ENCODE results near the gene DAO. TPM values are rescaled to one million over a fixed set of nuclear protein-coding genes. Genes with fewer than 3 reads are reported as not detected.

DAO gene
- polyA plus RNA-seq, 1 of the 3 experiments (the other 2 are of a cell fraction), result not detected

GRCh38 chr12:108846290-108846701 is 33.6 kb upstream of the DAO start:
- H2AFZ ChIP-seq (ENCODE audit: low read depth), result no peak overlapping the region
- H3K27me3 ChIP-seq (ENCODE audit: insufficient read depth), result no peaks in the 10 kb centered on the region
- no peak overlapping the region for H3K9ac ChIP-seq
- H3K36me3 ChIP-seq (replicated peaks in 1 of 2; ENCODE audit: control insufficient read depth in 1 of 2, insufficient read depth in 2 of 2, low read length in 1 of 2), result peaks cover 30 to 60% of the 10 kb centered on the region in 2 experiments
- peaks cover 15% of the 10 kb centered on the region for H3F3A ChIP-seq (replicated peaks; ENCODE audit: insufficient read depth)
- peak; percentile 81 for DNase-seq
- H4K20me1 ChIP-seq (ENCODE audit: insufficient read depth), result no peaks in the 10 kb centered on the region
- TF ChIP-seq GATA2 (CRISPR knock-in tag; IDR thresholded peaks at IDR 0.05) (0 out of 2 replicates have a peak, but pooled peaks have one; percentile 21), RAD21 (IDR thresholded peaks at IDR 0.05; ENCODE audit: low read length) (0 out of 2 replicates have a peak, but pooled peaks have one; percentile 17), YY1 (IDR thresholded peaks at IDR 0.05; ENCODE audit: low read depth) (no peak), CHD2 (IDR thresholded peaks at IDR 0.05; ENCODE audit: low read length, partially characterized antibody) (peak; percentile 40), EP300 (IDR thresholded peaks at IDR 0.05; ENCODE audit: borderline replicate concordance in 1 of 2, low read depth in 1 of 2, low read length in 1 of 2) (peak in 1 of 2 experiments; percentile 60; a peak in 1 of 4 replicates), MXI1 (IDR thresholded peaks at IDR 0.05; ENCODE audit: low read depth, low read length) (peak; percentile 75; the same call in 1 of the 2 replicates), FOXJ3 (CRISPR knock-in tag; IDR thresholded peaks at IDR 0.05) (no peak), RCOR1 (IDR thresholded peaks at IDR 0.05; ENCODE audit: low read length) (peak; percentile 60; the same call in 1 of the 2 replicates)
- TF ChIP-seq, protein P1, sequence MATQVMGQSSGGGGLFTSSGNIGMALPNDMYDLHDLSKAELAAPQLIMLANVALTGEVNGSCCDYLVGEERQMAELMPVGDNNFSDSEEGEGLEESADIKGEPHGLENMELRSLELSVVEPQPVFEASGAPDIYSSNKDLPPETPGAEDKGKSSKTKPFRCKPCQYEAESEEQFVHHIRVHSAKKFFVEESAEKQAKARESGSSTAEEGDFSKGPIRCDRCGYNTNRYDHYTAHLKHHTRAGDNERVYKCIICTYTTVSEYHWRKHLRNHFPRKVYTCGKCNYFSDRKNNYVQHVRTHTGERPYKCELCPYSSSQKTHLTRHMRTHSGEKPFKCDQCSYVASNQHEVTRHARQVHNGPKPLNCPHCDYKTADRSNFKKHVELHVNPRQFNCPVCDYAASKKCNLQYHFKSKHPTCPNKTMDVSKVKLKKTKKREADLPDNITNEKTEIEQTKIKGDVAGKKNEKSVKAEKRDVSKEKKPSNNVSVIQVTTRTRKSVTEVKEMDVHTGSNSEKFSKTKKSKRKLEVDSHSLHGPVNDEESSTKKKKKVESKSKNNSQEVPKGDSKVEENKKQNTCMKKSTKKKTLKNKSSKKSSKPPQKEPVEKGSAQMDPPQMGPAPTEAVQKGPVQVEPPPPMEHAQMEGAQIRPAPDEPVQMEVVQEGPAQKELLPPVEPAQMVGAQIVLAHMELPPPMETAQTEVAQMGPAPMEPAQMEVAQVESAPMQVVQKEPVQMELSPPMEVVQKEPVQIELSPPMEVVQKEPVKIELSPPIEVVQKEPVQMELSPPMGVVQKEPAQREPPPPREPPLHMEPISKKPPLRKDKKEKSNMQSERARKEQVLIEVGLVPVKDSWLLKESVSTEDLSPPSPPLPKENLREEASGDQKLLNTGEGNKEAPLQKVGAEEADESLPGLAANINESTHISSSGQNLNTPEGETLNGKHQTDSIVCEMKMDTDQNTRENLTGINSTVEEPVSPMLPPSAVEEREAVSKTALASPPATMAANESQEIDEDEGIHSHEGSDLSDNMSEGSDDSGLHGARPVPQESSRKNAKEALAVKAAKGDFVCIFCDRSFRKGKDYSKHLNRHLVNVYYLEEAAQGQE (IDR thresholded peaks at IDR 0.05; ENCODE audit: low read depth, low read length), result no peak
- H3K4me3 ChIP-seq (ENCODE audit: low read depth in 2 of 2, low read length in 1 of 2), result no peak overlapping the region
- POLR2A ChIA-PET, result interaction anchor here (1.3 to 1.5 kb wide), 2 partner anchors 11 to 20 kb away, joined by 7 to 11 read pairs; partner anchors contain the start of gene SSH1
- 60% methylated on average over 5 of the region's 5 CpGs for WGBS (ENCODE audit: low lambda C conversion rate)
- peaks cover 9 to 27% of the 10 kb centered on the region in 2 experiments for H3K4me1 ChIP-seq (ENCODE audit: control insufficient read depth in 1 of 2, insufficient read depth in 2 of 2, low read depth in 1 of 2, low read length in 1 of 2)
- no peaks in the 10 kb centered on the region for H3K9me2 ChIP-seq
- H3K79me2 ChIP-seq (ENCODE audit: insufficient read depth), result peaks cover 91% of the 10 kb centered on the region
- CTCF ChIA-PET, result interaction anchor here (0.6 to 2.8 kb wide), 5 partner anchors 13 to 182 kb away, joined by 3 to 9 read pairs (median 7); no protein-coding TSS in a partner anchor
- no peaks in the 10 kb centered on the region for H3K9me3 ChIP-seq
- H3K4me2 ChIP-seq, result no peak overlapping the region
- peak overlapping the region; percentile 57 to 76 for H3K27ac ChIP-seq (ENCODE audit: low read depth in 2 of 2, low read length in 1 of 2)

GRCh38 chr12:108847705-108848104 is 32.2 kb upstream of the DAO start:
- CTCF ChIA-PET, result interaction anchor here (0.5 to 2.8 kb wide), 8 partner anchors 14 to 633 kb away, joined by 3 to 9 read pairs (median 5); no protein-coding TSS in a partner anchor
- H3K36me3 ChIP-seq (replicated peaks in 1 of 2; ENCODE audit: control insufficient read depth in 1 of 2, insufficient read depth in 2 of 2, low read length in 1 of 2), result peaks cover 26 to 66% of the 10 kb centered on the region in 2 experiments

More at GRCh38 chr12:108847705-108848104, 32.2 kb upstream of the DAO start:
- Histone ChIP-seq H3F3A (replicated peaks; ENCODE audit: insufficient read depth) (peaks cover 19% of the 10 kb centered on the region), H2AFZ (ENCODE audit: low read depth) (no peak overlapping the region), H3K4me2 (no peak overlapping the region), H3K27ac (ENCODE audit: low read depth in 2 of 2, low read length in 1 of 2) (peak overlapping the region in 1 of 2 experiments; percentile 57; a peak in 1 of 4 replicates), H3K4me1 (ENCODE audit: control insufficient read depth in 1 of 2, insufficient read depth in 2 of 2, low read depth in 1 of 2, low read length in 1 of 2) (peaks cover 17 to 27% of the 10 kb centered on the region in 2 experiments), H3K27me3 (ENCODE audit: insufficient read depth) (no peaks in the 10 kb centered on the region), H4K20me1 (ENCODE audit: insufficient read depth) (no peaks in the 10 kb centered on the region), H3K9ac (no peak overlapping the region), H3K9me3 (no peaks in the 10 kb centered on the region), H3K4me3 (ENCODE audit: low read depth in 2 of 2, low read length in 1 of 2) (no peak overlapping the region), H3K79me2 (ENCODE audit: insufficient read depth) (peaks cover 91% of the 10 kb centered on the region), H3K9me2 (no peaks in the 10 kb centered on the region)
- no peak for TF ChIP-seq TEAD4 (IDR thresholded peaks at IDR 0.05; ENCODE audit: borderline replicate concordance, insufficient read depth)
- no peak for TF ChIP-seq YY1 (IDR thresholded peaks at IDR 0.05; ENCODE audit: low read depth)
- TF ChIP-seq JUND (IDR thresholded peaks at IDR 0.05), result no peak
- no peak for TF ChIP-seq SMC3 (IDR thresholded peaks at IDR 0.05; ENCODE audit: low read depth, low read length)
- no peak for TF ChIP-seq MAX (IDR thresholded peaks at IDR 0.05; ENCODE audit: low read depth)
- TF ChIP-seq GABPA (IDR thresholded peaks at IDR 0.05; ENCODE audit: low read depth), result no peak
- WGBS (ENCODE audit: low lambda C conversion rate), result 94% methylated on average over 10 of the region's 10 CpGs
- POLR2A ChIA-PET, result no interaction called here
- no peak for DNase-seq
